SK-N-SH (cell line): ENCODE data around the gene MATN1.

Experiments used
- CTCF ChIP-seq: fragments of 200-600 bp; sonication (generic); IDR thresholded peaks from 2 replicates; pipeline ENCODE4 v1.6.1; 2017; ENCODE audit warnings: antibody characterized with exemption, mild to moderate bottlenecking, moderate library complexity
- FOSL2 ChIP-seq: IDR thresholded peaks from 2 replicates; pipeline ENCODE4 v1.4.0; 2012; ENCODE audit warnings: low read depth, mild to moderate bottlenecking, moderate library complexity, borderline replicate concordance
- RAD21 ChIP-seq: IDR thresholded peaks from 2 replicates; pipeline ENCODE4 v1.6.1; 2012; ENCODE audit warnings: mild to moderate bottlenecking, low read length
- TAF1 ChIP-seq: IDR thresholded peaks from 2 replicates; pipeline ENCODE4 v1.6.1; 2012; ENCODE audit warnings: low read depth, mild to moderate bottlenecking, low read length, moderate library complexity, borderline replicate concordance
- USF1 ChIP-seq: IDR thresholded peaks from 2 replicates; pipeline ENCODE4 v1.4.0; 2012; ENCODE audit warnings: low read depth, borderline replicate concordance

DNA sequence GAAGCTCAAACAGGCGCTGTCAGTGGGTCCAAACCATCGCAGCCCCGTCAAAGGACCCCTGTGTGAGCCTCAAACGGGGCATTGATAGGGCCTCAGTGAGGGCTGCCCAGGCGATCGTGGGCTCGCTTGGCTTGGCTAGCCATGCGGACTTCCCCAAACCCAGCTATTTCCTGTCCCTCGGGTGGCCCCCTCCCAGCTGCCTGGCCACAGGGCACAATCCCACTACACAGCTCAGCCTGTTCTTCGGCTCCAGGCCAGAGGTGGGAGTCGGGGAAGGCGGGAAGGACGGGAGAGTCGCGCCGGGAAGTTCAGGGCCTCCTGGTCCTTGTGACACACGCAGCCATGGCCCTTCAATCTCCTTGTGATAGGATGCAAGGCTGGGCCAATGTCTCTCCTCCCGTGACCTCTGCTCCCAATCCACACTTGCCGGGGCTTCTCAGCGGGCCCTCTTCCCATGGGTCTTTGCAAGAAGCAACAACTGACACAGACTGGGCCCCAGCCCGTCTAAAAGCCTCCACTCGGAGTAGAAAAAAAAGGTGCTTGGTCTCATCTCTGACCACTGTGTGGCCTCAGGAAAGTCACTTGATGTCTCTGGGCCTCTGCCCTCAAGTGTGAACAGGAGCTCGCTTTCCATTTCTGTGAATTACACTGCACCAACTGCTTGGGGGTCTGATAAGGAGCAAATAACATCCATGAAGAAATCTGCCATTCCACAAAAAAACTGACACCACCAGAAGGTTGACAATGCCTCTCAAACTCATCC is 7.1 kb upstream of the MATN1 start:
- TF ChIP-seq CTCF (no peak), TAF1 (no peak), RAD21 (no peak), USF1 (no peak), FOSL2 (no peak)
